DMS 273 (cell line): ENCODE results near the gene TTC28.
"Not testable (repeated sequence)": the region's sequence is repeated elsewhere in the genome, so short reads cannot be mapped to it uniquely, and the experiment has no call there.

Experiments
- DNase-seq: peaks from one replicate; lab custom pipeline; 2025; ENCODE audit not compliant: unreplicated experiment; lab: John Stamatoyannopoulos, UW

Gene TTC28

GRCh38 chr22:28560743-28561101, 118.9 kb downstream of the TTC28 start:
- not testable (repeated sequence) for DNase-seq

GRCh38 chr22:28560046-28560742, 119.4 kb downstream of the TTC28 start:
- no peak for DNase-seq

- no peak for DNase-seq
These were observed 122.5 kb downstream of the TTC28 start for GRCh38 chr22:28557184-28557583.

- not testable (repeated sequence) for DNase-seq
These were observed 126.4 kb downstream of the TTC28 start for GRCh38 chr22:28553108-28553866.

GRCh38 chr22:28548406-28548805, 131.2 kb downstream of the TTC28 start:
- peak; percentile 82 for DNase-seq

GRCh38 chr22:28547132-28547842, 132.4 kb downstream of the TTC28 start:
- DNase-seq, result no peak

DNA sequence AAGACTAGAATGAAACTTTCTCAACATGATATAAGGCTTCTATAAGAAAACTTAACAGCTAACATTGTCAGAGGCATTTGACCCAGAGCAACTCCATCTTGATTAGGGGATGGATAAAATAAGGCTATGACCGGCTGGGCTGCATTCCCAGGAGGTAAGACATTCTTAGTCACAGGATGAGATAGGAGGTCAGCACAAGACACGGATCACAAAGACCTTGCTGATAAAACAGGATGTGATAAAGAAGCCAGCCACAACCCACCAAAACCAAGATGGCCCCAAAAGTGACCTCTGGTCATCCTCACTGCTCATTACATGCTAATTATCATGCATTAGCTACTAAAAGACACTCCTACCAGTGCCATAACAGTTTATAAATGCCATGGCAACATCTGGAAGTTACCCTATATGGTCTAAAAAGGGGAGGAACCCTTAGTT, 135.2 kb downstream of the TTC28 start:
- no peak for DNase-seq

DNA sequence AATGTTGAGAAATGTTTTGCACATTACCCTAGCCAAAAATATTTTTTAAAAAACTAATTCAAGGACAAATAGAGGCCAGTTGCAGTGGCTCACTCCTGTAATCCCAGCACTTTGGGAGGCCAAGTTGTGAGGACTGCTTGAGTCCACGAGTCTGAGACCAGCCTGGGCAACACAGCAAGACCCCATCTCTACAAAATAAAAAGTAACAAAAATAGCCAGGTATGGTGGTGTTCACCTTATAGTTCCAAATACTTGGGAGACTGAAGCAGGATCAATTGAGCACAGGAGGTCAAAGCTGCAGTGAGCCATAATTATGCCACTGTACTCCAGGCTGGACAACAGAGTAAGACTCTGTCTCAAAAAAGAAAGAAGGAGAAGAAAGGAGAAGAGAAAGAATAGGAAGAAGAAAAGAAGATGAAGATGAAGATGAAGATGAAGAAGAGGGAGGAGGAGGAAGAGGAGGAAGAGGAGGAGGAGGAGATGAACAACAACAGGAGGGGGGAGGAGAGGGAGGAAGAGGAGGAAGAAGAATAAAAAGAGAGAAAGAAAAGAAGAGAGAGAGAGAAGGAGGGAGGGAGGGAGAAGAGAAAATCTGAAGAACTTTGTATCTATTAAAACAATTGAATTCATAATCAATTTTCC, 136.5 kb downstream of the TTC28 start:
- DNase-seq, result no peak

- no peak for DNase-seq
These were observed 138.5 kb downstream of the TTC28 start for GRCh38 chr22:28541137-28541536.

DNA sequence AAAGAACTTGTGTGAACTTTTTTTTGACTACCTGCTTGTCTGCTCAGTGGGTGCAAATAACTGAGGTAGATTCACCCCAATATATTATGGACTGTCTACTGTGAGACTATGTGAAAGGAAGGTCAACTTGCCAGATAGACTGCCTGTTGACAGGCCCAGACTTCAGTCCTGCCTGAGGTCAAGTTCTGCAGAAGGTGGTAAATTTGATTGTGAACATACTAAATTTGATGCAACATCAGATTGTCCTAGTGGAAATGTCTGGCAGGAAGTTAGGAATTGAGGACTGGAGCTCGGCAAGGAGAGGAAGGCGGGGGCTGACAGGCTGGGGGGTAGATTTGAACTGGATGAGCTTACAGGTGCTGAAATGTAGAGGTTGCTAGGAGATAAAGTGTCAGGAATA, 140.7 kb downstream of the TTC28 start:
- no peak for DNase-seq

DNA sequence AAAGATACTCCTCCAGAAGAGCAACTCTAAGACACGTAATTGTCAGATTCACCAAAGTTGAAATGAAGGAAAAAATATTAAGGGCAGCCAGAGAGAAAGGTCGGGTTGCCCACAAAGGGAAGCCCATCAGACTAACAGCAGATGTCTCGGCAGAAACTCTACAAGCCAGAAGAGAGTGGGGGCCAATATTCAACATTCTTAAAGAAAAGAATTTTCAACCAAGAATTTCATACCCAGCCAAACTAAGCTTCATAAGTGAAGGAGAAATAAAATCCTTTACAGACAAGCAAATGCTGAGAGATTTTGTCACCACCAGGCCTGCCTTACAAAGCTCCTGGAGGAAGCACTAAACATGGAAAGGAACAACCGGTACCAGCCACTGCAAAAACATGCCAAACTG, 149.1 kb downstream of the TTC28 start:
- not testable (repeated sequence) for DNase-seq

DNA sequence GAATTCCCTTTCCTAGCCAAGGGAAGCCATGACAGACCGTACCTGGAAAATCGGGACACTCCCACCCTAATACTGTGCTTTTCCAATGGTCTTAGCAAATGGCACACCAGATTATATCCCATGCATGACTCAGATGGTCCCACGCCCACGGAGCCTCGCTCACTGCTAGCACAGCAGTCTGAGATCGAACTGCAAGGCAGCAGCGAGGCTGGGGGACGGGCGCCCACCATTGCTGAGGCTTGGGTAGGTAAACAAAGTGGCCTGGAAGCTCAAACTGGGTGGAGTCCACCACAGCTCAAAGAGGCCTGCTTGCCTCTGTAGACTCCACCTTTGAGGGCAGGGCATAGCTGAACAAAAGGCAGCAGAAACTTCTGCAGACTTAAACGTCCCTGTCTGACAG, 150.5 kb downstream of the TTC28 start:
- not testable (repeated sequence) for DNase-seq

DNA sequence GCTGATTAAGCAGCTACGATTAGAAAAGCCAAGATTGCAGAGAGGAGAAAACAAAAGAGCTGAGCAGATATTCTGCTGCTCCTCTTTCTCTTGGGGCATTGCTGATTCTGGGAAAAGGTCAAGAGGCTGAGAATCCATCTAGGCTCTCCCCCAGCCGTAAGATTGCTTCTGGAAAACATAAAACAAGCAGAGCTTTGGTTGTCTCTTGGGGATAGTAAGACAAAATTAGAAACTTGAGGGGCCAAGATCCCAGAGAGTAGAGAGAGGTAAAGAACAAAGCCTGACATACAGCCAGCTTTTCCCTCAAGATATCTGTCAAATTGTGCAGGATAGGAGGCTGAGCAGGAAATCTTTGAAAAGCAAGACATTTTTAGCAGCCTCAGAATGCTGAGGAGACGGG, 158.2 kb downstream of the TTC28 start:
- DNase-seq, result no peak

DNA sequence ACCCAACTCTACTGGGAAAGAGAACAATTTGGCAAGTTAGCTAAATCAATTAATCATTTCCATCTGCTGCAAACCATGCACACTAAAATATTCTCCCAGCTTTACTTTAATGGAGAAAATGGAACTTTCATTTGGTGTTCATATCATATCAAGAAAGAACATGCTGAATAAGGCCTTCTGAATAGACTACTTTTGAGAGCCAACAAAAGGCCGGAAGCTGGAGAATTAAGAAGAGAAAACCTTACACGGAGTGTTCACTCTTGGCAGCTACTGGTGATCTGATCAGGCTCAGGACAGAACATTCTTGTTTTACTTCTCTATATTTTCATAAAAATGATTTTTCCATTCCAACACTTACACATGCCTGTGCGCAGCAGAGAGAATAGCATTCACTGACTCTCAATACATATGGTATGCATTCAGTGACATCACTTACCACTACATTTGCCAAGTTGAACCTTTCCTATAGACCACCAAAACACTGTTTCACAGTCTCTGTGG, 165.3 kb downstream of the TTC28 start:
- DNase-seq, result no peak

- DNase-seq, result not testable (repeated sequence)
These were observed 167.3 kb downstream of the TTC28 start for GRCh38 chr22:28512387-28512786.

GRCh38 chr22:28507896-28508295, 171.7 kb downstream of the TTC28 start:
- no peak for DNase-seq

GRCh38 chr22:28506150-28506535, 173.5 kb downstream of the TTC28 start:
- no peak for DNase-seq

DNA sequence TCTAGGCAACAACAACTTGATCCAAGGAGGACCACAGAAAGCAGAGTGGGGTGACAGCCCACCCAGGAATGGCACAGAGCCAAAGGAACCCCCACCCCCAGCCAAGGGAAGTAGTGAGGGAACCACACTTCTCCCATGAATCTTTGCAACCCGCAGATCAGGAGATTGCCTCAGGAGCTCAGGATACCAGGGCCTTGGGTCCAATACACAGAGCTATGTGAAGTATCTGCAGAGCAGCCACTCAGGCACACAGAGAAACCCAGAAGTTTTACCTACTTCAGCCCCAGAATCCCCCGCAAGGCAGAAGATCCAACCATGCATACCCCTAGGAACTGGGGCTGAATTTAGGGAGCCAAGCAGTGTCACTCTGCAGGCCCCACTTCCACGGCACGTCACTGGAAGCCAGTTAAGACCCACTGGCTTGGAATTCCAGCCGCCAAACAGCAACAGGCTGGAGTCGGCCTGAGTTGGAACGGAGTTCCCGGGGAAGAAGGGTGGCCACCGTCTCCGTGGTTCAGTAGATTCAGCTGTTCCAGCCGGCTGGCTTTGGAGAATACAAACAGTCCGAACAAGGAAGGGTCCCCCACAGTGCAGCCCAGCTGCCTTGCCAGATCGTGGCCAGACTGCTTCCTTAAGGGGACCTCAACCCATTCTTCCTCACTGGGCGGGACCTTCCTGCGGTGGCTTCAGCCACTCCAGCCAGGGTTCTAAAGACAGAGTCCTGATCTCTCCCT, 174.1 kb downstream of the TTC28 start:
- DNase-seq, result peak; percentile 10

DNA sequence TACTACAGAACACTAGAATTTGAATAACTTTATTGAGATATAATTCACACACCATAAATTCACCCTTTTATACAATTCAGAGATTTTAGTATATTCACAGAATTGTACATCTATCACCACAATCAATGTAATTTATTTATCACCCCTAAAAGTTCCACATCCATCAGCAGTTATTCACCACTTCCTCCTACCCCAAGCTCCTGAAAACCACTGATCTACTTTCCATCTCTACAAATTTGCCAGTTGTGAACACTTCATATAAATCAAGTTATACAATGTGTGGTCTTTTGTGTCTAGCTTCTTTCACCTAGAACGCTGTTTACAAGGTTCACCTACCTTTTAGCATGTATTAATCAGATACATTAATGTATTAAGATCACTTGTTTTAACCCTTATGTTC, 179.6 kb downstream of the TTC28 start:
- DNase-seq, result no peak

DNA sequence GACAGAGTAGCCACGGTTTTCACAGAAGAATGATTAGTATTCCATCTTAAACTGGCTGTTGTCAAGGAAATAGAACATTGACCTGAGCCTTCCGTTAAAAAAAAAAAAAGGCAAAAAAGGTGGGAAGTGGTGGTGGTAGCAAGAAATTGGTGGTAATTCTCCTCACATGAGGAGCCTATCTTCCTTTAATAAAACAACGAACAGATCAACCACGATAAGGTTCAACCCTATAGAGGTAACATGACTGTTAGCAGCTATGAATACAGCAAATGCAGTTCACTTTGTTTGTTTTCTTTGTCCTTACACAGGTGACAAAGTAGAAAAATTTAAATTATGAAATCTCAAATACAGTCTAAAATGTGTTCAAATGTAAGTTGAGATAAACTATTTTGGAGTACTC, 181.6 kb downstream of the TTC28 start:
- no peak for DNase-seq

GRCh38 chr22:28497188-28497587, 182.5 kb downstream of the TTC28 start:
- no peak for DNase-seq
